ENCODE measurements around the gene LACRT. TPM values are rescaled to one million over a fixed set of nuclear protein-coding genes. Genes with fewer than 3 reads are reported as not detected.

LACRT gene
- total and polyA plus RNA-seq, 4 donors, result not detected

DNA sequence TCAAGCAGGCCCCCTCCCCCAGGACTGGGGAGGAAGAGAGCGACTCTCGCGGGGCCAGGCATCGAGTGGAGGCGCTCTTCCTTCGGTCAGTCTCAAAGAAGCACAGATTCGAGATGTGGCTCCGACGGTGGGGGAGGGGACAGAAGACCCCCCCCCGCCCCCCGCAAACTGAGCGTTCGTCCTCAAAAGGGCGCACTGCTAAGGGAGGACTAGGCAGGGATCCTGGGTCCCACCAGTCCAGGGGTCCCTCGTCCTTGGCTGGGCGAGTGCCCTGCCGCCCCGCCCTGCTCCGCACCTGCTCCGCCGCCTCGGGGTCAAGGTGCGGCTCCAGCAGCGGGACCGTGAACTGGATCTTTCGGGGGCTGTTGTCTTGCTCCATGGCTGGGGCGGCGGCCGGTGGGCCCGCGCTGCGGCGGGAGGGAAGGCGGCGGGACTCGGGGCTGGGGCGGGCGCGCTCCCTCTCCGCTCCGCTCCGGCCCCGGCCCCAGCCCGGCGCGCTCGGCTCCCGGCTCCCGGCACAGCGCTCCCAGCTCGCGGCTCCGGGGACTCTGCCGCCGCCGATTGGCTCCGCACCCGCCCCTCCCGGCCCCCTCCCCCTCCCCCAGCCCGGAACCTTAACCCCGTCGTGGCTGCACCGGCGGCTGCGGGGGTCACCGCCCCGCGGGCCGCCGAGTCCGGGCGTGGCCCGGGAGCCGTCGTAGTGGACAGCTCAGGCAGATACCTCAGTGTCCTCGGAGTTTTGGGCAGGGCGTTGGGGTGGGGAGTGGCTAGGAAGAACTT is 46.4 kb downstream of the LACRT start, which contains the start of gene PPP1R1A:
PPP1R1A (minus strand) TSS at position 550 of the 780 bp plus-strand sequence; CDS start at position 379, 171 bp downstream.
- no peaks in the 10 kb centered on the region for H3K27me3 ChIP-seq (ENCODE audit: control insufficient read depth in 1 of 2, insufficient read depth in 2 of 2, low read length in 1 of 2)
- no peaks in the 10 kb centered on the region for H3K4me1 ChIP-seq (ENCODE audit: control insufficient read depth in 1 of 2, insufficient read depth in 2 of 2, low read length in 2 of 2)
- no peaks in the 10 kb centered on the region for H3K9me3 ChIP-seq (ENCODE audit: control insufficient read depth, low read length)
- no peak for ATAC-seq (ENCODE audit: low FRiP score)
- intact Hi-C loops (cut with DNase I), result no loop called here
- H3K4me3 ChIP-seq (ENCODE audit: low read length in 2 of 2), result peak within 1 kb of the TSS; percentile 49 to 53
- no peaks in the 10 kb centered on the region for H3K36me3 ChIP-seq (ENCODE audit: control insufficient read depth in 1 of 2, insufficient read depth in 2 of 2, low read length in 1 of 2)
- peak in 1 of 2 donors; percentile 81 for DNase-seq
- H3K27ac ChIP-seq (ENCODE audit: low read depth in 1 of 2, low read length in 2 of 2), result no peak within 1 kb of the TSS
- WGBS, 2 donors, result 0 to 1% methylated on average over 50 to 77 of the region's 77 CpGs

DNA sequence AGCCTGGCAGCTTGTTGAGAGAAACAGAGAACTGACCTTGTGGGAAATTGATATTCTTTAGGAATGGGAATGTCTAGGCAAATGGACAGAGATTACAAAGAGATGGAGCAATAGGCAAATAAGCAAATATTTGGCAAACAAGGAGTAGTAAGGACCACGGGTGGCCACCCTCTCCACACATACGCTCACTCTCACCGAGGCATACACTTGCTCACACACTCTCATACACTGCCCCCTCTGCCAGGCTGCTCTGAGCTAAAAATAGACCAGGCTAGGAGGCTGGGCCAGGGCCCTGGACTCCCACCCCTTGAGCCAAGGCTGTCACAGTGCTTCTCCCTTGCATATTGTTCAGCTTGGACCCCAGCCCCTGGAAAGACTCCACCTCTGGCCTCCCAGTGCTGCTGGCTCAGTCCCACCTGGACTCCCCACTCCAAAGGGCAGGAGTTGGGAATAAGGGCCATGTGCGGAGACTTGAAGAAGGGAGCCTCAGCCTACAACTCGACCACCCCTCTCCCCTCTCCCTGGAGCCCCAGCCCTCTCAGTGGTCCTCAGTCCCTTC is 47.3 kb downstream of the LACRT start:
- peak; percentile 59 to 82 for DNase-seq
- 10 to 16% methylated on average over 5 of the region's 5 CpGs for WGBS, 2 donors
- intact Hi-C loops (cut with DNase I), result no loop called here
- Histone ChIP-seq H3K4me3 (ENCODE audit: low read length in 2 of 2) (peak overlapping the region in 1 of 2 donors; percentile 53), H3K27ac (ENCODE audit: low read depth in 1 of 2, low read length in 2 of 2) (no peak overlapping the region), H3K27me3 (ENCODE audit: control insufficient read depth in 1 of 2, insufficient read depth in 2 of 2, low read length in 1 of 2) (no peaks in the 10 kb centered on the region), H3K36me3 (ENCODE audit: control insufficient read depth in 1 of 2, insufficient read depth in 2 of 2, low read length in 1 of 2) (no peaks in the 10 kb centered on the region), H3K9me3 (ENCODE audit: control insufficient read depth, low read length) (no peaks in the 10 kb centered on the region), H3K4me1 (ENCODE audit: control insufficient read depth in 1 of 2, insufficient read depth in 2 of 2, low read length in 2 of 2) (no peaks in the 10 kb centered on the region)
- ATAC-seq (ENCODE audit: low FRiP score), result peak; percentile 72

DNA sequence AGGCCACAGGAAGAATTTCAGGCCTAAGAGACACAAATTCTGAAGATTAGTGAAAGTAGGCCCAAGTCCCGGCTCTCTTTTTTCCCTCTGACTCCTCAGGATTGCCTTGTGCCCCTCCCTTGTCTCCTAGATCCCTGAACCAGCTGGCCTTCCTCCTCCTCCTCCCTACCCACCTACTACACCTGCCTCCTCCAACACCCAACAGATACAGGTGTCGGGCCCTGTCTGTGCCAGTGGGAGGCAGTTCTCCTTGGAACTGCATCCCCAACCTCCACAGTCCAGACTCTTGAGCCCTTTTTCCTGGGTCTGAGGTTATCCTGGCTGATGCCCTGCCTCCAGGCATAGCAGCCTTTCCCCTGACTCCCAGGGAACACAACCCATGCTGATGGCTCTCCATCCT is 48.1 kb downstream of the LACRT start:
- Histone ChIP-seq H3K27ac (ENCODE audit: low read depth in 1 of 2, low read length in 2 of 2) (no peak overlapping the region), H3K9me3 (ENCODE audit: control insufficient read depth, low read length) (no peaks in the 10 kb centered on the region), H3K36me3 (ENCODE audit: control insufficient read depth in 1 of 2, insufficient read depth in 2 of 2, low read length in 1 of 2) (no peaks in the 10 kb centered on the region), H3K4me3 (ENCODE audit: low read length in 2 of 2) (no peak overlapping the region), H3K27me3 (ENCODE audit: control insufficient read depth in 1 of 2, insufficient read depth in 2 of 2, low read length in 1 of 2) (no peaks in the 10 kb centered on the region), H3K4me1 (ENCODE audit: control insufficient read depth in 1 of 2, insufficient read depth in 2 of 2, low read length in 2 of 2) (no peaks in the 10 kb centered on the region)
- DNase-seq (no peak), ATAC-seq (ENCODE audit: low FRiP score) (no peak)
- intact Hi-C loops (cut with DNase I), result no loop called here
- 54 to 66% methylated on average over 2 of the region's 2 CpGs for WGBS, 2 donors

DNA sequence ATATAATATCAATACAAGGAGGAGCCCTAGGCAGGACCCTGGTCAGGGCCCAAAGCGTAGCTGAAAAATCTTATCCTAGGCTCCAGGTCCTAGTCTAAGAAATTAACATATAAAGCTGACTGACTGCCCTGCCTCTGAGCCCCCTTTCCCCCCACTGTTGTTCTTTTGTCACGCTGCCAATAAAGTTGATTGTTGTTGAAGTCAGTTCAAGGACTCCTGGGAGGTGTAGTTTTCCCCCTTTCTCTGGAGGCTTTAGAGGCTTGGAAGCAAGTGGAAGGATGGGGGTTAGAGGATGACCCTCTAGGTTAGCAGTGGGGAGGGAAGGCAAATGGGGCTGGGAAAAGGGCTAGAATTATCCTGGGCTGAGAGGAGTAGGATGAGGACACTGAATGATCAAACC is 49.5 kb downstream of the LACRT start:
- H3K27me3 ChIP-seq (ENCODE audit: control insufficient read depth in 1 of 2, insufficient read depth in 2 of 2, low read length in 1 of 2), result no peaks in the 10 kb centered on the region
- WGBS, 2 donors, result 81 to 83% methylated on average over 2 of the region's 2 CpGs

DNA sequence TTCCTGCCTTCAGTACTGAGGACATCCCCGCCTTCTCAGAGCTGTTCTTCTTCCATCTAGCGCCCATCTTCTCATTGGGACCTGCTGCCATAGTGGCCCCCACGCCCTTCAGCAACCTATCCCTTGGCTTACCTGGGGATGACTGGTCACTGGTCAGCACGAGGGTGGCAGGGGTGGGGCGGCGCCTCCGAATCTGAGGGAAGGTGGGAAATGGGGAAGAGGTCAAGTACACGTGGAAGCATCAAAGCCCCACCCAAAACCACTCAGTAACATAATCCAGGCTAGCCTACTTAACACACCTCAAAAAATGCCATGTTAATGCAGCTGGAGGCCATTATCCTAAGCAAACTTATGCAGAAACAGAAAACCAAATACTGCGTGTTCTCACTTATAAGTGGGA is 50.6 kb downstream of the LACRT start:
- Histone ChIP-seq H3K27me3 (ENCODE audit: control insufficient read depth in 1 of 2, insufficient read depth in 2 of 2, low read length in 1 of 2) (no peaks in the 10 kb centered on the region), H3K9me3 (ENCODE audit: control insufficient read depth, low read length) (no peaks in the 10 kb centered on the region), H3K4me1 (ENCODE audit: control insufficient read depth in 1 of 2, insufficient read depth in 2 of 2, low read length in 2 of 2) (no peaks in the 10 kb centered on the region), H3K36me3 (ENCODE audit: control insufficient read depth in 1 of 2, insufficient read depth in 2 of 2, low read length in 1 of 2) (no peaks in the 10 kb centered on the region), H3K27ac (ENCODE audit: low read depth in 1 of 2, low read length in 2 of 2) (no peak overlapping the region), H3K4me3 (ENCODE audit: low read length in 2 of 2) (no peak overlapping the region)
- DNase-seq (no peak), ATAC-seq (ENCODE audit: low FRiP score) (no peak)
- intact Hi-C loops (cut with DNase I), result no loop called here
- WGBS, 2 donors, result 82 to 87% methylated on average over 9 of the region's 9 CpGs

More for the DNA sequence above, 49.5 kb downstream of the LACRT start:
- Histone ChIP-seq H3K9me3 (ENCODE audit: control insufficient read depth, low read length) (no peaks in the 10 kb centered on the region), H3K4me3 (ENCODE audit: low read length in 2 of 2) (no peak overlapping the region), H3K27ac (ENCODE audit: low read depth in 1 of 2, low read length in 2 of 2) (no peak overlapping the region), H3K4me1 (ENCODE audit: control insufficient read depth in 1 of 2, insufficient read depth in 2 of 2, low read length in 2 of 2) (no peaks in the 10 kb centered on the region), H3K36me3 (ENCODE audit: control insufficient read depth in 1 of 2, insufficient read depth in 2 of 2, low read length in 1 of 2) (no peaks in the 10 kb centered on the region)
- no peak for DNase-seq
- intact Hi-C loops (cut with DNase I), result no loop called here
- ATAC-seq (ENCODE audit: low FRiP score), result no peak

DNA sequence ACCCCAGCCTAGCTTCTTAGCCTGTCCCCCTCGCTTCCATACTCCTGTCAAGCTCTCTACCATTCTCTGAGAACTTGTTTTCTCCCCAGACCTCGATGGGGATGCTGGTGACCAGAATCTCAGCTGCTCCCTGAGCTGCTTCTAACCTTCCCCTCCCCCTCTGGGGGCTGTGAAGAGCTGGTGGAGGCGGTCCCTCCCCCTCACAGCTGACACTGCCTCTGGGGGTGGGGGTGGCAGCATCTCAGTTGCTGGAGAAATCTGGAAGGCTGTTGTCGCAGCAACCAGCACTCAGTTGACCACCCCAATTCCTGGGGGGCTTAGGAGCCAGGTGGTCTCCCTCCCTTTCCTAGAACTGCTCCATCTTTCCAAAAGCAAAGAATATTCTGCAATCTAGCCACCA is 51.0 kb downstream of the LACRT start:
- H3K27ac ChIP-seq (ENCODE audit: low read depth in 1 of 2, low read length in 2 of 2), result no peak overlapping the region
- no peaks in the 10 kb centered on the region for H3K36me3 ChIP-seq (ENCODE audit: control insufficient read depth in 1 of 2, insufficient read depth in 2 of 2, low read length in 1 of 2)
- no peaks in the 10 kb centered on the region for H3K9me3 ChIP-seq (ENCODE audit: control insufficient read depth, low read length)
- 67 to 74% methylated on average over 4 of the region's 4 CpGs for WGBS, 2 donors
- no peaks in the 10 kb centered on the region for H3K4me1 ChIP-seq (ENCODE audit: control insufficient read depth in 1 of 2, insufficient read depth in 2 of 2, low read length in 2 of 2)
- no peak for DNase-seq
- H3K4me3 ChIP-seq (ENCODE audit: low read length in 2 of 2), result no peak overlapping the region
- intact Hi-C loops (cut with DNase I), result no loop called here
- no peak for ATAC-seq (ENCODE audit: low FRiP score)
- H3K27me3 ChIP-seq (ENCODE audit: control insufficient read depth in 1 of 2, insufficient read depth in 2 of 2, low read length in 1 of 2), result no peaks in the 10 kb centered on the region

DNA sequence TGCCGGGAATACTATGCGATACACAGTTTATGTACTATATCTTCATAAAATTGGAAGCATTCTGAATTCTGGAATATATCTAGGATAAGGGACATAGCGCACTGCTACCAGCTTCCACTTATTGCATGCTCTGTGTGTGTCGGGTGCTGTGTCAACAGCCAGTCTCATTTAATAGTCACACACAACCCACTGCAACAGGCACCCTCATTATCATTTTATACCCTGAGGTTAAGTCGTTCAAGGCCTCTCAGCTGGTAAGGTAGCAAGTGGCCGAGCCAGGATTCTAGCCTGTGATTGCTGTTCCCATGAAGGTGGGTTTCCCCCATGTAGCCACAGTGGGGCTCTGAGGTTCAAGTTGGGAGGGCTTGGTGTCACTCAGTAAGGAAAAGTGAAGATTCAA is 53.3 kb downstream of the LACRT start:
- Histone ChIP-seq H3K4me1 (ENCODE audit: control insufficient read depth in 1 of 2, insufficient read depth in 2 of 2, low read length in 2 of 2) (no peaks in the 10 kb centered on the region), H3K27ac (ENCODE audit: low read depth in 1 of 2, low read length in 2 of 2) (no peak overlapping the region), H3K27me3 (ENCODE audit: control insufficient read depth in 1 of 2, insufficient read depth in 2 of 2, low read length in 1 of 2) (no peaks in the 10 kb centered on the region), H3K9me3 (ENCODE audit: control insufficient read depth, low read length) (no peaks in the 10 kb centered on the region), H3K36me3 (ENCODE audit: control insufficient read depth in 1 of 2, insufficient read depth in 2 of 2, low read length in 1 of 2) (no peaks in the 10 kb centered on the region), H3K4me3 (ENCODE audit: low read length in 2 of 2) (no peak overlapping the region)
- ATAC-seq (ENCODE audit: low FRiP score) (no peak), DNase-seq (no peak)
- 79 to 80% methylated on average over 6 of the region's 6 CpGs for WGBS, 2 donors
- intact Hi-C loops (cut with DNase I), result no loop called here
